WTC11 (cell line): ENCODE results near the gene NAV2. TPM values are rescaled to one million over a fixed set of nuclear protein-coding genes. Genes with fewer than 3 reads are reported as not detected.

Experiments used
- ATAC-seq: fragments of 200-7000 bp; cut with Tn5 transposase; 2 replicates; pipeline ENCODE4 v1.10.0; 2021; ENCODE audit warnings: mild to moderate bottlenecking, moderate library complexity
- CTCF ChIA-PET: fragments of 300-600 bp; sonication (Branson Sonifier 250); formaldehyde crosslinking; loops from one replicate; lab custom pipeline; 2021; ENCODE audit warnings: antibody characterized with exemption; lab: Charles Lee
- POLR2A ChIA-PET: fragments of 350-600 bp; sonication (Branson Sonifier 250); formaldehyde crosslinking; loops from one replicate; lab custom pipeline; 2021; ENCODE audit warnings: antibody characterized with exemption; lab: Charles Lee
- DNase-seq: peaks from one replicate; pipeline ENCODE4 v3.0.0; 2021; ENCODE audit warnings: low spot score
- H3K27ac Mint-ChIP-seq: 2 replicates; pipeline ENCODE4 v1.8.0; 2021; ENCODE audit warnings: mixed read lengths
- H3K27me3 Mint-ChIP-seq: 2 replicates; pipeline ENCODE4 v1.8.0; 2021; ENCODE audit warnings: low read depth, mild to moderate bottlenecking, moderate library complexity, mixed read lengths
- H3K36me3 Mint-ChIP-seq: 2 replicates; pipeline ENCODE4 v1.8.0; 2021; ENCODE audit warnings: mixed read lengths
- H3K4me1 Mint-ChIP-seq: 2 replicates; pipeline ENCODE4 v1.8.0; 2022; ENCODE audit warnings: mixed read lengths
- H3K4me3 Mint-ChIP-seq: 2 replicates; pipeline ENCODE4 v1.8.0; 2021; ENCODE audit warnings: mild to moderate bottlenecking, moderate library complexity, mixed read lengths
- H3K9me3 Mint-ChIP-seq: 2 replicates; pipeline ENCODE4 v1.8.0; 2021; ENCODE audit warnings: mixed read lengths
- ATF1 ChIP-seq: sonication (generic); formaldehyde crosslinking; IDR thresholded peaks from 2 replicates; pipeline ENCODE4 v1.8.1; 2023; ENCODE audit warnings: mild to moderate bottlenecking, moderate library complexity, missing genetic modification reagents
- CREB1 ChIP-seq: sonication (generic); formaldehyde crosslinking; IDR thresholded peaks from 2 replicates; pipeline ENCODE4 v1.8.0; 2023; ENCODE audit warnings: mild to moderate bottlenecking, missing genetic modification reagents
- CREM ChIP-seq: sonication (generic); formaldehyde crosslinking; IDR thresholded peaks from 2 replicates; pipeline ENCODE4 v1.8.1; 2022; ENCODE audit warnings: mild to moderate bottlenecking, missing genetic modification reagents, moderate library complexity
- CTCF ChIP-seq: fragments of 200-600 bp; IDR thresholded peaks from 2 replicates; pipeline ENCODE4 v1.8.0; 2022; ENCODE audit warnings: antibody characterized with exemption
- ESRRA ChIP-seq: sonication (generic); formaldehyde crosslinking; IDR thresholded peaks from 2 replicates; pipeline ENCODE4 v1.8.1; 2022; ENCODE audit warnings: mild to moderate bottlenecking, missing genetic modification reagents, borderline replicate concordance
- ETV6 ChIP-seq: sonication (generic); formaldehyde crosslinking; IDR thresholded peaks from 2 replicates; pipeline ENCODE4 v1.8.1; 2022; ENCODE audit warnings: mild to moderate bottlenecking, missing genetic modification reagents
- FOXP1 ChIP-seq: sonication (generic); formaldehyde crosslinking; IDR thresholded peaks from 2 replicates; pipeline ENCODE4 v1.8.0; 2022; ENCODE audit warnings: missing genetic modification reagents, mild to moderate bottlenecking, moderate library complexity, borderline replicate concordance
- IRF2 ChIP-seq: sonication (generic); formaldehyde crosslinking; IDR thresholded peaks from 2 replicates; pipeline ENCODE4 v1.8.0; 2022; ENCODE audit warnings: low read depth, missing genetic modification reagents, borderline replicate concordance
- KAT7 ChIP-seq: sonication (generic); formaldehyde crosslinking; IDR thresholded peaks from 2 replicates; pipeline ENCODE4 v1.8.1; 2023; ENCODE audit warnings: missing genetic modification reagents, mild to moderate bottlenecking, borderline replicate concordance
- MAX ChIP-seq: sonication (generic); formaldehyde crosslinking; IDR thresholded peaks from 2 replicates; pipeline ENCODE4 v1.8.0; 2022; ENCODE audit warnings: mild to moderate bottlenecking, missing genetic modification reagents
- NFYB ChIP-seq: sonication (generic); formaldehyde crosslinking; conservative IDR thresholded peaks from 2 replicates; pipeline ENCODE4 v1.8.0; 2022; ENCODE audit warnings: low read depth, missing genetic modification reagents
- SMAD3 ChIP-seq: sonication (generic); formaldehyde crosslinking; IDR thresholded peaks from 2 replicates; pipeline ENCODE4 v1.8.0; 2022; ENCODE audit warnings: missing genetic modification reagents, mild to moderate bottlenecking, borderline replicate concordance
- TEAD4 ChIP-seq: sonication (generic); formaldehyde crosslinking; IDR thresholded peaks from 2 replicates; pipeline ENCODE4 v1.8.0; 2022; ENCODE audit warnings: mild to moderate bottlenecking, missing genetic modification reagents
- ZNF396 ChIP-seq: fragments of 250-450 bp; sonication (Bioruptor Pico); IDR thresholded peaks from 2 replicates; pipeline ENCODE4 v1.8.0; 2021; ENCODE audit warnings: mild to moderate bottlenecking, moderate library complexity, borderline replicate concordance
- ZNF671 ChIP-seq: fragments of 250-450 bp; sonication (Bioruptor Pico); IDR thresholded peaks from 2 replicates; pipeline ENCODE4 v1.8.0; 2021; ENCODE audit warnings: mild to moderate bottlenecking
- total RNA-seq: library from RNA; stranded (reverse); gene quantifications from 3 replicates; pipeline ENCODE4 v1.2.3, GENCODE V29; 2021
- TF ChIP-seq, protein P1 (sequence below): sonication (generic); formaldehyde crosslinking; IDR thresholded peaks from 2 replicates; pipeline ENCODE4 v1.8.1; 2022; ENCODE audit warnings: missing genetic modification reagents, borderline replicate concordance
- TF ChIP-seq, protein P2 (sequence below): sonication (generic); formaldehyde crosslinking; IDR thresholded peaks from 2 replicates; pipeline ENCODE4 v1.8.0; 2023; ENCODE audit warnings: missing genetic modification reagents, mild to moderate bottlenecking, borderline replicate concordance
- TF ChIP-seq, protein P3 (sequence below): sonication (generic); formaldehyde crosslinking; IDR thresholded peaks from 2 replicates; pipeline ENCODE4 v1.8.1; 2023; ENCODE audit warnings: mild to moderate bottlenecking, missing genetic modification reagents
- TF ChIP-seq, protein P4 (sequence below): sonication (generic); formaldehyde crosslinking; IDR thresholded peaks from 2 replicates; pipeline ENCODE4 v1.8.0; 2023; ENCODE audit warnings: mild to moderate bottlenecking, missing genetic modification reagents
- TF ChIP-seq, protein P5 (sequence below): sonication (generic); formaldehyde crosslinking; IDR thresholded peaks from 2 replicates; pipeline ENCODE4 v1.8.0; 2022; ENCODE audit warnings: missing genetic modification reagents

The NAV2 gene
- total RNA-seq, 1 experiment from 2014 or later: 42.8 TPM

GRCh38 chr11:19849947-19850593, 137.4 kb downstream of the NAV2 start (continued):
- TF ChIP-seq KAT7 (CRISPR knock-in tag) (no peak), NFYB (CRISPR knock-in tag) (no peak), CREB1 (CRISPR knock-in tag) (no peak), SMAD3 (no peak), ZNF396 (CRISPR knock-in tag) (no peak), ATF1 (CRISPR knock-in tag) (no peak)
- TF ChIP-seq, protein P1, sequence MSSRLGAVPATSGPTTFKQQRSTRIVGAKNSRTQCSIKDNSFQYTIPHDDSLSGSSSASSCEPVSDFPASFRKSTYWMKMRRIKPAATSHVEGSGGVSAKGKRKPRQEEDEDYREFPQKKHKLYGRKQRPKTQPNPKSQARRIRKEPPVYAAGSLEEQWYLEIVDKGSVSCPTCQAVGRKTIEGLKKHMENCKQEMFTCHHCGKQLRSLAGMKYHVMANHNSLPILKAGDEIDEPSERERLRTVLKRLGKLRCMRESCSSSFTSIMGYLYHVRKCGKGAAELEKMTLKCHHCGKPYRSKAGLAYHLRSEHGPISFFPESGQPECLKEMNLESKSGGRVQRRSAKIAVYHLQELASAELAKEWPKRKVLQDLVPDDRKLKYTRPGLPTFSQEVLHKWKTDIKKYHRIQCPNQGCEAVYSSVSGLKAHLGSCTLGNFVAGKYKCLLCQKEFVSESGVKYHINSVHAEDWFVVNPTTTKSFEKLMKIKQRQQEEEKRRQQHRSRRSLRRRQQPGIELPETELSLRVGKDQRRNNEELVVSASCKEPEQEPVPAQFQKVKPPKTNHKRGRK: no peak
- TF ChIP-seq, protein P2, sequence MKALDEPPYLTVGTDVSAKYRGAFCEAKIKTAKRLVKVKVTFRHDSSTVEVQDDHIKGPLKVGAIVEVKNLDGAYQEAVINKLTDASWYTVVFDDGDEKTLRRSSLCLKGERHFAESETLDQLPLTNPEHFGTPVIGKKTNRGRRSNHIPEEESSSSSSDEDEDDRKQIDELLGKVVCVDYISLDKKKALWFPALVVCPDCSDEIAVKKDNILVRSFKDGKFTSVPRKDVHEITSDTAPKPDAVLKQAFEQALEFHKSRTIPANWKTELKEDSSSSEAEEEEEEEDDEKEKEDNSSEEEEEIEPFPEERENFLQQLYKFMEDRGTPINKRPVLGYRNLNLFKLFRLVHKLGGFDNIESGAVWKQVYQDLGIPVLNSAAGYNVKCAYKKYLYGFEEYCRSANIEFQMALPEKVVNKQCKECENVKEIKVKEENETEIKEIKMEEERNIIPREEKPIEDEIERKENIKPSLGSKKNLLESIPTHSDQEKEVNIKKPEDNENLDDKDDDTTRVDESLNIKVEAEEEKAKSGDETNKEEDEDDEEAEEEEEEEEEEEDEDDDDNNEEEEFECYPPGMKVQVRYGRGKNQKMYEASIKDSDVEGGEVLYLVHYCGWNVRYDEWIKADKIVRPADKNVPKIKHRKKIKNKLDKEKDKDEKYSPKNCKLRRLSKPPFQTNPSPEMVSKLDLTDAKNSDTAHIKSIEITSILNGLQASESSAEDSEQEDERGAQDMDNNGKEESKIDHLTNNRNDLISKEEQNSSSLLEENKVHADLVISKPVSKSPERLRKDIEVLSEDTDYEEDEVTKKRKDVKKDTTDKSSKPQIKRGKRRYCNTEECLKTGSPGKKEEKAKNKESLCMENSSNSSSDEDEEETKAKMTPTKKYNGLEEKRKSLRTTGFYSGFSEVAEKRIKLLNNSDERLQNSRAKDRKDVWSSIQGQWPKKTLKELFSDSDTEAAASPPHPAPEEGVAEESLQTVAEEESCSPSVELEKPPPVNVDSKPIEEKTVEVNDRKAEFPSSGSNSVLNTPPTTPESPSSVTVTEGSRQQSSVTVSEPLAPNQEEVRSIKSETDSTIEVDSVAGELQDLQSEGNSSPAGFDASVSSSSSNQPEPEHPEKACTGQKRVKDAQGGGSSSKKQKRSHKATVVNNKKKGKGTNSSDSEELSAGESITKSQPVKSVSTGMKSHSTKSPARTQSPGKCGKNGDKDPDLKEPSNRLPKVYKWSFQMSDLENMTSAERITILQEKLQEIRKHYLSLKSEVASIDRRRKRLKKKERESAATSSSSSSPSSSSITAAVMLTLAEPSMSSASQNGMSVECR (CRISPR knock-in tag): no peak

DNA sequence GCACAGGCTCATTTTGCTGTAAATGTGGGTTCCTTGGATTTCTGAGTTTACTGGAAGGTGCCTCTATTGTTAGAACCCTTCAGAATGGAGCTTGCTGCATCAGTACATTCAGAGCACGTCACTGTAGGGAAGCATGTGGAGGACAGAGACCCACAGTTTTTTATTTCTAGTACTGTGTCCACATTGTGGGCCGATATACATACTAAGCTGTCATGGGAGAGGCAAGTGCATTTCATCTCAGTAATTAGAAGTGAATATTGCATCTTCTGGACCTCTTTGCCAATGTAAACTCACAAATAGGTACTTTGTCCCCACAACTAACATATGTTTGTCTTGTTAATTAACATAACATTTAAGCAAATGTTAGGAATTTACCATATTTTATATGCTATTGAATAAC, 139.7 kb downstream of the NAV2 start:
- Mint-ChIP-seq H3K36me3 (peaks cover 24% of the 10 kb centered on the region), H3K27me3 (no peaks in the 10 kb centered on the region), H3K4me3 (no peak overlapping the region), H3K27ac (no peak overlapping the region), H3K9me3 (peaks cover 14% of the 10 kb centered on the region), H3K4me1 (peaks cover 45% of the 10 kb centered on the region)
- POLR2A ChIA-PET: no interaction called here
- ATAC-seq: no peak
- no peak for DNase-seq
- CTCF ChIA-PET: interaction anchor here (1.0 to 1.3 kb wide), 2 partner anchors 51 to 52 kb away, joined by 3 to 5 read pairs; no protein-coding TSS in a partner anchor
- TF ChIP-seq ZNF671 (CRISPR knock-in tag) (no peak), IRF2 (CRISPR knock-in tag) (no peak), ESRRA (CRISPR knock-in tag) (no peak), CTCF (no peak), MAX (CRISPR knock-in tag) (no peak), CREM (CRISPR knock-in tag) (no peak), SMAD3 (no peak), ETV6 (CRISPR knock-in tag) (no peak), KAT7 (CRISPR knock-in tag) (no peak), FOXP1 (CRISPR knock-in tag) (no peak), TEAD4 (CRISPR knock-in tag) (no peak)
- TF ChIP-seq, protein P3, sequence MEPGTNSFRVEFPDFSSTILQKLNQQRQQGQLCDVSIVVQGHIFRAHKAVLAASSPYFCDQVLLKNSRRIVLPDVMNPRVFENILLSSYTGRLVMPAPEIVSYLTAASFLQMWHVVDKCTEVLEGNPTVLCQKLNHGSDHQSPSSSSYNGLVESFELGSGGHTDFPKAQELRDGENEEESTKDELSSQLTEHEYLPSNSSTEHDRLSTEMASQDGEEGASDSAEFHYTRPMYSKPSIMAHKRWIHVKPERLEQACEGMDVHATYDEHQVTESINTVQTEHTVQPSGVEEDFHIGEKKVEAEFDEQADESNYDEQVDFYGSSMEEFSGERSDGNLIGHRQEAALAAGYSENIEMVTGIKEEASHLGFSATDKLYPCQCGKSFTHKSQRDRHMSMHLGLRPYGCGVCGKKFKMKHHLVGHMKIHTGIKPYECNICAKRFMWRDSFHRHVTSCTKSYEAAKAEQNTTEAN: no peak
- TF ChIP-seq, protein P4, sequence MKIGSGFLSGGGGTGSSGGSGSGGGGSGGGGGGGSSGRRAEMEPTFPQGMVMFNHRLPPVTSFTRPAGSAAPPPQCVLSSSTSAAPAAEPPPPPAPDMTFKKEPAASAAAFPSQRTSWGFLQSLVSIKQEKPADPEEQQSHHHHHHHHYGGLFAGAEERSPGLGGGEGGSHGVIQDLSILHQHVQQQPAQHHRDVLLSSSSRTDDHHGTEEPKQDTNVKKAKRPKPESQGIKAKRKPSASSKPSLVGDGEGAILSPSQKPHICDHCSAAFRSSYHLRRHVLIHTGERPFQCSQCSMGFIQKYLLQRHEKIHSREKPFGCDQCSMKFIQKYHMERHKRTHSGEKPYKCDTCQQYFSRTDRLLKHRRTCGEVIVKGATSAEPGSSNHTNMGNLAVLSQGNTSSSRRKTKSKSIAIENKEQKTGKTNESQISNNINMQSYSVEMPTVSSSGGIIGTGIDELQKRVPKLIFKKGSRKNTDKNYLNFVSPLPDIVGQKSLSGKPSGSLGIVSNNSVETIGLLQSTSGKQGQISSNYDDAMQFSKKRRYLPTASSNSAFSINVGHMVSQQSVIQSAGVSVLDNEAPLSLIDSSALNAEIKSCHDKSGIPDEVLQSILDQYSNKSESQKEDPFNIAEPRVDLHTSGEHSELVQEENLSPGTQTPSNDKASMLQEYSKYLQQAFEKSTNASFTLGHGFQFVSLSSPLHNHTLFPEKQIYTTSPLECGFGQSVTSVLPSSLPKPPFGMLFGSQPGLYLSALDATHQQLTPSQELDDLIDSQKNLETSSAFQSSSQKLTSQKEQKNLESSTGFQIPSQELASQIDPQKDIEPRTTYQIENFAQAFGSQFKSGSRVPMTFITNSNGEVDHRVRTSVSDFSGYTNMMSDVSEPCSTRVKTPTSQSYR: no peak
- TF ChIP-seq, protein P5, sequence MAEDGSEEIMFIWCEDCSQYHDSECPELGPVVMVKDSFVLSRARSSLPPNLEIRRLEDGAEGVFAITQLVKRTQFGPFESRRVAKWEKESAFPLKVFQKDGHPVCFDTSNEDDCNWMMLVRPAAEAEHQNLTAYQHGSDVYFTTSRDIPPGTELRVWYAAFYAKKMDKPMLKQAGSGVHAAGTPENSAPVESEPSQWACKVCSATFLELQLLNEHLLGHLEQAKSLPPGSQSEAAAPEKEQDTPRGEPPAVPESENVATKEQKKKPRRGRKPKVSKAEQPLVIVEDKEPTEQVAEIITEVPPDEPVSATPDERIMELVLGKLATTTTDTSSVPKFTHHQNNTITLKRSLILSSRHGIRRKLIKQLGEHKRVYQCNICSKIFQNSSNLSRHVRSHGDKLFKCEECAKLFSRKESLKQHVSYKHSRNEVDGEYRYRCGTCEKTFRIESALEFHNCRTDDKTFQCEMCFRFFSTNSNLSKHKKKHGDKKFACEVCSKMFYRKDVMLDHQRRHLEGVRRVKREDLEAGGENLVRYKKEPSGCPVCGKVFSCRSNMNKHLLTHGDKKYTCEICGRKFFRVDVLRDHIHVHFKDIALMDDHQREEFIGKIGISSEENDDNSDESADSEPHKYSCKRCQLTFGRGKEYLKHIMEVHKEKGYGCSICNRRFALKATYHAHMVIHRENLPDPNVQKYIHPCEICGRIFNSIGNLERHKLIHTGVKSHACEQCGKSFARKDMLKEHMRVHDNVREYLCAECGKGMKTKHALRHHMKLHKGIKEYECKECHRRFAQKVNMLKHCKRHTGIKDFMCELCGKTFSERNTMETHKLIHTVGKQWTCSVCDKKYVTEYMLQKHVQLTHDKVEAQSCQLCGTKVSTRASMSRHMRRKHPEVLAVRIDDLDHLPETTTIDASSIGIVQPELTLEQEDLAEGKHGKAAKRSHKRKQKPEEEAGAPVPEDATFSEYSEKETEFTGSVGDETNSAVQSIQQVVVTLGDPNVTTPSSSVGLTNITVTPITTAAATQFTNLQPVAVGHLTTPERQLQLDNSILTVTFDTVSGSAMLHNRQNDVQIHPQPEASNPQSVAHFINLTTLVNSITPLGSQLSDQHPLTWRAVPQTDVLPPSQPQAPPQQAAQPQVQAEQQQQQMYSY (CRISPR knock-in tag): no peak
